ENCODE measurements around the gene LGR6.

LGR6 gene

DNA sequence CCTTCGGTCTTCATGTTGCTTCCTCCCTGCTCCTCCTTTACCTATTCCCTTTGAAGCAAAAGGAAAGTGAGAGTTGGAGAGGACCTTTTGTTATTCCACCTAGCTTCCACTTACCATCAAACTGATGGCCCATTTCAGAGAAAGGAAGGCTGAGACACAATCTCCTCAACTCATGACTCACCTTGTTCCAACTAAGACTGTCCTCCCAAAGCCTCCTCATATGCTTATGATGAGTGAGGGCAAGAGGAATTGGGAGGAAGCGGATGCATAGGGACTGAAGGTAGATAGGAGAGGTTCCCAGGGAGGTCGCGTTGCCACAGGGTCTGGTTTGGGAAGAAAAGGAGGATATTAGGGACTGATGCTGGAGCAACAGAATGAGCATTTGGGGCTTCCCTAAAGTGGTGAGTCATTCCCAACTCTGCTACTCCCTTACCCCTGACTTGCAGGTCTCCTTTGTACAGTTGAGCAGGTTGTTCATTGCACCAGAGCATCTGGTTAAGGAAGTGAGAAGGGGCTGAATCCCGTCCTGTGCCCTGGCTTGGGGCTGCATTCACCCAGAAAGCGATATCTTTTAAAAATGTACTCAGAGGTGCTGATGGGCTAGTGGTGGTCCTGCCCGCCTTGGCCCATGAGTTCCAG is 35.0 kb downstream of the LGR6 start:
- no peak for TF ChIP-seq CTCF (IDR thresholded peaks at IDR 0.05; ENCODE audit: low read depth, low read length)
- H3K4me3 ChIP-seq (replicated peaks in 1 of 2; ENCODE audit: low read depth in 2 of 2, low read length in 2 of 2), result no peak overlapping the region
- no peak for DNase-seq (ENCODE audit: low read depth in 2 of 2)

GRCh38 chr1:202229376-202229775 is 35.8 kb downstream of the LGR6 start:
- no peak for TF ChIP-seq CTCF (IDR thresholded peaks at IDR 0.05; ENCODE audit: low read depth, low read length)
- no peak overlapping the region for H3K4me3 ChIP-seq (replicated peaks in 1 of 2; ENCODE audit: low read depth in 2 of 2, low read length in 2 of 2)
- no peak for DNase-seq (ENCODE audit: low read depth in 2 of 2)

- TF ChIP-seq CTCF (IDR thresholded peaks at IDR 0.05; ENCODE audit: low read depth, low read length), result no peak
- no peak overlapping the region for H3K4me3 ChIP-seq (replicated peaks in 1 of 2; ENCODE audit: low read depth in 2 of 2, low read length in 2 of 2)
- peak in 1 of 2 donors; percentile 18 for DNase-seq (ENCODE audit: low read depth in 2 of 2)
Observed at GRCh38 chr1:202230061-202230938, 36.7 kb downstream of the LGR6 start.

DNA sequence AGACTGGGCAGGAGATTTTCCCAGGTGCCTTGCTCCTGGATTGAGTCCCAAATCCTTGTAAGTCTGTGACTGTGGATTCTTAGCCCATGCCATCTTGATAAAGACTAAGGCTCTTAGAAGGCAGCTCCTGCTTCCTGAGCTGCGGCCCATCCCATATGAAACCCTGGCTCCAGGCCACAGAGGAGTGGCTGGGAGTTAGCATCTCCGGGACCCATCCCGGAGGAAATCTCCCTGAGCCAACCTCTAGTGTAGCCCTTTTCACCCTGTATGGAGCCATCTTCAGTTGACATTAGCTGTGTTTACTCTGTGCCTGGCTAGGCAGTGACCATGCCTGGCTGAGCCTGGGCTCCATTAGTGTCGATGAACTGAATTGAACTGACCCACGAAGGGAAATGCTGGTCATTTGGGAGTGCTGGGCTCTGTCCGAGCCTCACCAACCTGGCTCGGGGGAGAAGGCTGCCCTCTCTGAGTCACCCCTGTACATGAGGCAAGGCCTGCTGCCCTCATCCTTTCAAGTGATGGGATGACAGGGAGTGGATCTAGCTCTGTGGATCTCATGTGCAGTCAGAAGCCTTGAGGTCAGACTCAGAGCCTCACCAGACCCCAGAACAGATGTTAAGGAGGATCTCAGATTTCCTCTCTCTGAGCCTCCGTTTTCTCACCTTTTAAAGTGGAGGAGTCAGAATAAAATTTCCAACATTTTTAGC is 37.5 kb downstream of the LGR6 start:
- no peak for TF ChIP-seq CTCF (IDR thresholded peaks at IDR 0.05; ENCODE audit: low read depth, low read length)
- DNase-seq (ENCODE audit: low read depth in 2 of 2), result peak in 1 of 2 donors; percentile 35
- H3K4me3 ChIP-seq (replicated peaks in 1 of 2; ENCODE audit: low read depth in 2 of 2, low read length in 2 of 2), result no peak overlapping the region

- no peak overlapping the region for H3K4me3 ChIP-seq (replicated peaks in 1 of 2; ENCODE audit: low read depth in 2 of 2, low read length in 2 of 2)
- no peak for TF ChIP-seq CTCF (IDR thresholded peaks at IDR 0.05; ENCODE audit: low read depth, low read length)
- DNase-seq (ENCODE audit: low read depth in 2 of 2), result no peak
Observed at GRCh38 chr1:202233171-202233570, 39.6 kb downstream of the LGR6 start.

DNA sequence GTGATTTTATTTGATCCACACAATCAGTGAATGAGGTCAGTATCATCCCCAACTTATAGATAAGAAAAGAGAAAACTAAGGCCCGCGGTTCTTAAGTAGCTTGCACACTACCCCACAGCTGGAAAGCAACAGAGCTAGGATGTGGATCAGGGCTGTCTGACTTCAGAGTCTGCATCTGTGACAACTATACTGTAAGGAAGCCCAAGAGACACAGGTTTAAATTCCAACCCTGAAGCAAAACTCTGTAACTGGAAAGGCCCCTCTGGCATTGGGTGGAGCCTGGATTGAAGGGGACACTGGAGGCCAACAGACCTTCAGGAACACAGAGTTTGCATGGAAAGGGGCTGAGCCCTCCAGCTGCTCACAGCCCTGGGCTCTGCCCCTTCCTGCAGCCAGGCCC is 40.2 kb downstream of the LGR6 start:
- TF ChIP-seq CTCF (IDR thresholded peaks at IDR 0.05; ENCODE audit: low read depth, low read length), result no peak
- no peak overlapping the region for H3K4me3 ChIP-seq (replicated peaks in 1 of 2; ENCODE audit: low read depth in 2 of 2, low read length in 2 of 2)
- DNase-seq (ENCODE audit: low read depth in 2 of 2), result no peak
